ENCODE measurements around the gene ADISSP. TPM values are rescaled to one million over a fixed set of nuclear protein-coding genes. Genes with fewer than 3 reads are reported as not detected.

The ADISSP gene
- total and polyA plus RNA-seq, 12 donors, result 7.7 to 21.0 (median 11.3) TPM

- intact Hi-C loops (cut with DNase I), result no loop called here
- no peak for TF ChIP-seq CTCF (IDR thresholded peaks at IDR 0.05)
- peaks cover 0 to 54% (median 20%) of the 10 kb centered on the region in 9 donors for H3K4me1 ChIP-seq
- H3K4me3 ChIP-seq, result peak overlapping the region in 3 of 10 donors; percentile 62 to 84 (median 65)
- H3K27me3 ChIP-seq, result no peaks in the 10 kb centered on the region
- H3K27ac ChIP-seq, result peak overlapping the region in 1 of 10 donors; percentile 97
- DNase-seq (no peak), ATAC-seq (no peak)
- WGBS, 2 donors, result 80 to 81% methylated on average over 19 of the region's 19 CpGs
- H3K9me3 ChIP-seq, result no peaks in the 10 kb centered on the region
- peaks cover 0 to 48% (median 10%) of the 10 kb centered on the region in 9 donors for H3K36me3 ChIP-seq
These were observed 30.2 kb upstream of the ADISSP start for GRCh38 chr20:3797592-3798372.

DNA sequence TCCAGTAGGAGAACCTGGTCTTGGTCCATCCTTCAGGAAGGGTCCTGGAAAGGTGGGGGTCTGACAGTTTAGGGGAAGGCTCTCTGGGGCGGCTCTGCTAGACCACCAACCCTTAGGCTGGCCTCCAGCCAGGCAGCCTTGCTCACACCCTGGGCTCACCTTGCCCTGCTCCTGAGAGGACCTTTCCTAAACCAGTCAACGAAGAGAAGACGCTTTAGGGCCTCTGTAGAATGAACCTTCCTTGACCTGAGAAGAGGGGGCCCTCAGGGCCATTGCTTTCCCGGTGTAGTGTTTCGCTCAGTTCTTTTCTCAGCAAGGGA lies 29.6 kb upstream of the ADISSP start:
- ATAC-seq, result no peak
- Histone ChIP-seq H3K9me3 (no peaks in the 10 kb centered on the region), H3K4me3 (peak overlapping the region in 4 of 10 donors; percentile 62 to 92 (median 74)), H3K4me1 (peaks cover 0 to 54% (median 20%) of the 10 kb centered on the region in 9 donors), H3K27ac (peak overlapping the region in 1 of 10 donors; percentile 97), H3K27me3 (no peaks in the 10 kb centered on the region), H3K36me3 (peaks cover 0 to 42% (median 4%) of the 10 kb centered on the region in 9 donors)
- DNase-seq, result no peak
- intact Hi-C loops (cut with DNase I), result no loop called here
- 92 to 94% methylated on average over 5 of the region's 5 CpGs for WGBS, 2 donors
- no peak for TF ChIP-seq CTCF (IDR thresholded peaks at IDR 0.05)

DNA sequence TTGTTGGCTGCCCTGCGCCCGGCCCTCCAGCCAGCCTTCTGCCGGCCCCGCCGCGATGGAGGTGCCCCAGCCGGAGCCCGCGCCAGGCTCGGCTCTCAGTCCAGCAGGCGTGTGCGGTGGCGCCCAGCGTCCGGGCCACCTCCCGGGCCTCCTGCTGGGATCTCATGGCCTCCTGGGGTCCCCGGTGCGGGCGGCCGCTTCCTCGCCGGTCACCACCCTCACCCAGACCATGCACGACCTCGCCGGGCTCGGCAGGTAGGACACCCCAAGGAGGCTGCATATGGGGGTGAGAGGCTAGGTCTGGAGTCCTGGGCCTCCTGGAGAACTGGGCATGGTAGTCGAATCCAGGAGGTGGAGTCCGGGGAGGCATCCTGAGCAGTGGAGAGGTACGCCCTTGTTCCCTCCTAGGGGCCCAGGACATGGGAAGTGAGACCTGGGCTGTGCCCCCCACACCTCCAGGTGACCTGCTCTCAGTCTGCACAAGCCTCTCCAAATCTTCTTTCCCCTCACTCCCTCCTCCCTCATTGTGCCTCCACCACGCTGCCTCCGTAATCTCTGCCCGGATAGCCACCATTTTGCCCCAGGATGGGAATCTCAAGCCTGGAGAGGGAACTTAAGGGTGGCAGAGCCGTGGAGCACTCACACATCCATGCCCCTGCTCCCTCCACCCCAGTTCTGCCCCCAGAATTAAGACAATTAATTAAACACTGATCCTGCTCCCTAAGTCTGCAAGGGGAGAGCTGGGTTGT lies 29.1 kb upstream of the ADISSP start:
- no peak for DNase-seq
- intact Hi-C loops (cut with DNase I), result no loop called here
- ATAC-seq, result peak in 1 of 8 donors; percentile 48
- no peaks in the 10 kb centered on the region for H3K27me3 ChIP-seq
- peaks cover 0 to 54% (median 20%) of the 10 kb centered on the region in 9 donors for H3K4me1 ChIP-seq
- peaks cover 0 to 36% (median 0%) of the 10 kb centered on the region in 9 donors for H3K36me3 ChIP-seq
- WGBS, 2 donors, result 17 to 19% methylated on average over 26 to 33 of the region's 33 CpGs
- peak overlapping the region in 8 of 10 donors; percentile 40 to 98 (median 95) for H3K27ac ChIP-seq
- H3K9me3 ChIP-seq, result no peaks in the 10 kb centered on the region
- TF ChIP-seq CTCF (IDR thresholded peaks at IDR 0.05), result no peak
- peak overlapping the region; percentile 47 to 92 (median 70) for H3K4me3 ChIP-seq

Measured in heart right ventricle (tissue), 16 donors.